ENCODE measurements around the gene EXOSC10. TPM values are rescaled to one million over a fixed set of nuclear protein-coding genes. Genes with fewer than 3 reads are reported as not detected.

EXOSC10 gene
- total RNA-seq, 2 donors from 2014 or later = 20.5 to 22.0 TPM

DNA sequence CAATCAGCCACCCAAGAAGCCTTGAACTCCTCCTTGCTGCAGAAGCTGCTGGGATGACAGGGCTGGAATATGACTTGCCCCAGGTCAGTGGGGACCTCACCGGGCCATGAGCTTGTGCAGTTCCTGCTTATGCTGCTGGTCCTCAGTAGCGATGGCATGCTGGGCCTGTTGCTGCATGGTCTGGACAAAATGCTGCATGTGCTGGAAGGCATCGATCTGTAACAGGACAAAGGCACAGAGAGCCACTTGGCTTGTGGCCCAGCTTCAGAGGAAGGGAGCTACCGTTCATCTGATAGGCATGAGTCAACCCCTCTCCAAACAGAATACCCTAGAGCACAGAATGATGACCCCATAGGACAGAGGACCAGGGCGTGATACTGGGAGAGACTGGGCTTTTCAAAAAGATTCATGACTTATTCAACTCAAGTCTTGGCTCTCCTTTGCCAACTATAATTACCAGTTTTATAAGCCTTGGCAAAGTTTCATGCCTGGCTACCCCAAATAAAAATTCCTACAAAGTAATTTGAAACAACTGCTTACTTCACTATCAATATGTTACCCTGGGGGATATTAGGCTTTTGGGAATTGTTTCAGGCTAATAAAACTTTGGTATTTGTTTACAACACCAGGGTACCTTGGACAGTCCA, 34.7 kb upstream of the EXOSC10 start:
- Histone ChIP-seq H3K4me1 (no peaks in the 10 kb centered on the region), H3K27me3 (no peaks in the 10 kb centered on the region), H3K27ac (no peak overlapping the region), H3K36me3 (peaks cover 60% of the 10 kb centered on the region), H3K4me3 (no peak overlapping the region), H3K9me3 (no peaks in the 10 kb centered on the region)
- no peak for DNase-seq (ENCODE audit: low spot score)
- TF ChIP-seq, protein P1, sequence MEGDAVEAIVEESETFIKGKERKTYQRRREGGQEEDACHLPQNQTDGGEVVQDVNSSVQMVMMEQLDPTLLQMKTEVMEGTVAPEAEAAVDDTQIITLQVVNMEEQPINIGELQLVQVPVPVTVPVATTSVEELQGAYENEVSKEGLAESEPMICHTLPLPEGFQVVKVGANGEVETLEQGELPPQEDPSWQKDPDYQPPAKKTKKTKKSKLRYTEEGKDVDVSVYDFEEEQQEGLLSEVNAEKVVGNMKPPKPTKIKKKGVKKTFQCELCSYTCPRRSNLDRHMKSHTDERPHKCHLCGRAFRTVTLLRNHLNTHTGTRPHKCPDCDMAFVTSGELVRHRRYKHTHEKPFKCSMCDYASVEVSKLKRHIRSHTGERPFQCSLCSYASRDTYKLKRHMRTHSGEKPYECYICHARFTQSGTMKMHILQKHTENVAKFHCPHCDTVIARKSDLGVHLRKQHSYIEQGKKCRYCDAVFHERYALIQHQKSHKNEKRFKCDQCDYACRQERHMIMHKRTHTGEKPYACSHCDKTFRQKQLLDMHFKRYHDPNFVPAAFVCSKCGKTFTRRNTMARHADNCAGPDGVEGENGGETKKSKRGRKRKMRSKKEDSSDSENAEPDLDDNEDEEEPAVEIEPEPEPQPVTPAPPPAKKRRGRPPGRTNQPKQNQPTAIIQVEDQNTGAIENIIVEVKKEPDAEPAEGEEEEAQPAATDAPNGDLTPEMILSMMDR (IDR thresholded peaks at IDR 0.05) = no peak

GRCh38 chr1:11132563-11133293, 33.1 kb upstream of the EXOSC10 start:
- no peaks in the 10 kb centered on the region for H3K4me1 ChIP-seq
- DNase-seq (ENCODE audit: low spot score) = no peak
- H3K27ac ChIP-seq = no peak overlapping the region
- no peak overlapping the region for H3K4me3 ChIP-seq
- TF ChIP-seq, protein P1 (IDR thresholded peaks at IDR 0.05) = no peak
- H3K36me3 ChIP-seq = peaks cover 61% of the 10 kb centered on the region
- no peaks in the 10 kb centered on the region for H3K9me3 ChIP-seq
- H3K27me3 ChIP-seq = no peaks in the 10 kb centered on the region

- no peak for DNase-seq (ENCODE audit: low spot score)
- H3K27ac ChIP-seq = no peak overlapping the region
Measured at GRCh38 chr1:11131816-11132215, 32.1 kb upstream of the EXOSC10 start.

GRCh38 chr1:11130406-11130805, 30.7 kb upstream of the EXOSC10 start:
- Histone ChIP-seq H3K4me3 (no peak overlapping the region), H3K4me1 (no peaks in the 10 kb centered on the region), H3K27ac (no peak overlapping the region), H3K36me3 (peaks cover 74% of the 10 kb centered on the region), H3K9me3 (no peaks in the 10 kb centered on the region), H3K27me3 (no peaks in the 10 kb centered on the region)
- DNase-seq (ENCODE audit: low spot score) = no peak
- TF ChIP-seq, protein P1 (IDR thresholded peaks at IDR 0.05) = no peak

More at GRCh38 chr1:11131816-11132215, 32.1 kb upstream of the EXOSC10 start:
- H3K27me3 ChIP-seq = no peaks in the 10 kb centered on the region
- H3K36me3 ChIP-seq = peaks cover 63% of the 10 kb centered on the region
- H3K9me3 ChIP-seq = no peaks in the 10 kb centered on the region
- TF ChIP-seq, protein P1 (IDR thresholded peaks at IDR 0.05) = no peak
- no peaks in the 10 kb centered on the region for H3K4me1 ChIP-seq
- H3K4me3 ChIP-seq = no peak overlapping the region

GRCh38 chr1:11129649-11130390, 30.2 kb upstream of the EXOSC10 start:
- DNase-seq (ENCODE audit: low spot score) = no peak
- Histone ChIP-seq H3K9me3 (no peaks in the 10 kb centered on the region), H3K27me3 (no peaks in the 10 kb centered on the region), H3K4me3 (no peak overlapping the region), H3K36me3 (peaks cover 80% of the 10 kb centered on the region), H3K4me1 (no peaks in the 10 kb centered on the region), H3K27ac (no peak overlapping the region)
- TF ChIP-seq, protein P1 (IDR thresholded peaks at IDR 0.05) = no peak

Measured in right atrium auricular region (tissue), 2 donors.